ENCODE results near the gene TIRAP.

TIRAP gene

GRCh38 chr11:126317756-126318573 is 35.1 kb downstream of the TIRAP start:
- Histone ChIP-seq H3K4me2 (ENCODE audit: low read depth, low read length) (peak overlapping the region; percentile 35; the same call in 1 of the 2 replicates), H3K9me3 (replicated peaks; ENCODE audit: insufficient read depth, low read length) (no peaks in the 10 kb centered on the region), H3F3A (ENCODE audit: insufficient read depth, low read length) (peaks cover 33% of the 10 kb centered on the region), H4K20me1 (ENCODE audit: insufficient read depth, low read length) (no peaks in the 10 kb centered on the region), H3K79me2 (ENCODE audit: low read length) (peaks cover 92% of the 10 kb centered on the region), H3K9ac (ENCODE audit: low read length) (no peak overlapping the region), H2AFZ (ENCODE audit: low read length) (no peak overlapping the region), H3K4me1 (ENCODE audit: low read length) (peaks cover 38% of the 10 kb centered on the region), H3K36me3 (replicated peaks; ENCODE audit: insufficient read depth, low read length) (0 out of 2 replicates have a peak, but pooled peaks cover 4% of the 10 kb centered on the region), H3K27ac (ENCODE audit: low read length) (peak overlapping the region; percentile 45; the same call in 1 of the 2 replicates), H3K4me3 (ENCODE audit: low read length) (no peak overlapping the region), H3K9me2 (replicated peaks; ENCODE audit: insufficient read depth, low read length) (no peaks in the 10 kb centered on the region), H3K27me3 (replicated peaks; ENCODE audit: insufficient read depth, low read length) (no peaks in the 10 kb centered on the region)
- TF ChIP-seq EZH2 (optimal IDR thresholded peaks at IDR 0.05; ENCODE audit: low read depth, low read length): no peak
- TF ChIP-seq CTCF (IDR thresholded peaks at IDR 0.05; ENCODE audit: low read length): no peak
- no peak for TF ChIP-seq EZH2phosphoT487 (IDR thresholded peaks at IDR 0.05; ENCODE audit: low read length)
- DNase-seq: peak; percentile 31

GRCh38 chr11:126318574-126319373 is 35.9 kb downstream of the TIRAP start:
- no peaks in the 10 kb centered on the region for H3K9me2 ChIP-seq (replicated peaks; ENCODE audit: insufficient read depth, low read length)
- TF ChIP-seq CTCF (IDR thresholded peaks at IDR 0.05; ENCODE audit: low read length) (no peak), EZH2 (optimal IDR thresholded peaks at IDR 0.05; ENCODE audit: low read depth, low read length) (no peak), EZH2phosphoT487 (IDR thresholded peaks at IDR 0.05; ENCODE audit: low read length) (no peak)
- peak; percentile 67 for DNase-seq
- no peak overlapping the region for H2AFZ ChIP-seq (ENCODE audit: low read length)
- H3K36me3 ChIP-seq (replicated peaks; ENCODE audit: insufficient read depth, low read length): 0 out of 2 replicates have a peak, but pooled peaks cover 4% of the 10 kb centered on the region
- no peaks in the 10 kb centered on the region for H3K9me3 ChIP-seq (replicated peaks; ENCODE audit: insufficient read depth, low read length)
- no peaks in the 10 kb centered on the region for H3K27me3 ChIP-seq (replicated peaks; ENCODE audit: insufficient read depth, low read length)
- H3K4me1 ChIP-seq (ENCODE audit: low read length): peaks cover 30% of the 10 kb centered on the region
- no peak overlapping the region for H3K9ac ChIP-seq (ENCODE audit: low read length)
- peak overlapping the region; percentile 45; the same call in 1 of the 2 replicates for H3K27ac ChIP-seq (ENCODE audit: low read length)
- no peaks in the 10 kb centered on the region for H4K20me1 ChIP-seq (ENCODE audit: insufficient read depth, low read length)
- peak overlapping the region; percentile 35 for H3K4me2 ChIP-seq (ENCODE audit: low read depth, low read length)
- no peak overlapping the region for H3K4me3 ChIP-seq (ENCODE audit: low read length)
- H3F3A ChIP-seq (ENCODE audit: insufficient read depth, low read length): peaks cover 25% of the 10 kb centered on the region
- peaks cover 92% of the 10 kb centered on the region for H3K79me2 ChIP-seq (ENCODE audit: low read length)

GRCh38 chr11:126319374-126319740 is 36.5 kb downstream of the TIRAP start:
- H3K9me2 ChIP-seq (replicated peaks; ENCODE audit: insufficient read depth, low read length): no peaks in the 10 kb centered on the region
- H3K27ac ChIP-seq (ENCODE audit: low read length): peak overlapping the region; percentile 45; the same call in 1 of the 2 replicates
- H3K36me3 ChIP-seq (replicated peaks; ENCODE audit: insufficient read depth, low read length): 0 out of 2 replicates have a peak, but pooled peaks cover 4% of the 10 kb centered on the region
- H3K27me3 ChIP-seq (replicated peaks; ENCODE audit: insufficient read depth, low read length): no peaks in the 10 kb centered on the region
- H3K4me1 ChIP-seq (ENCODE audit: low read length): peaks cover 25% of the 10 kb centered on the region
- TF ChIP-seq CTCF (IDR thresholded peaks at IDR 0.05; ENCODE audit: low read length): no peak
- TF ChIP-seq EZH2phosphoT487 (IDR thresholded peaks at IDR 0.05; ENCODE audit: low read length): no peak
- no peak for TF ChIP-seq EZH2 (optimal IDR thresholded peaks at IDR 0.05; ENCODE audit: low read depth, low read length)
- no peak overlapping the region for H3K4me3 ChIP-seq (ENCODE audit: low read length)
- H3K9ac ChIP-seq (ENCODE audit: low read length): no peak overlapping the region
- peaks cover 24% of the 10 kb centered on the region for H3F3A ChIP-seq (ENCODE audit: insufficient read depth, low read length)
- H4K20me1 ChIP-seq (ENCODE audit: insufficient read depth, low read length): no peaks in the 10 kb centered on the region
- peaks cover 93% of the 10 kb centered on the region for H3K79me2 ChIP-seq (ENCODE audit: low read length)
- no peak for DNase-seq
- peak overlapping the region; percentile 35; the same call in 1 of the 2 replicates for H3K4me2 ChIP-seq (ENCODE audit: low read depth, low read length)
- H3K9me3 ChIP-seq (replicated peaks; ENCODE audit: insufficient read depth, low read length): no peaks in the 10 kb centered on the region
- H2AFZ ChIP-seq (ENCODE audit: low read length): no peak overlapping the region

Measured in MM.1S (cell line).